Heart left ventricle (tissue), 16 donors: ENCODE results near the gene RNASET2. TPM values are rescaled to one million over a fixed set of nuclear protein-coding genes. Genes with fewer than 3 reads are reported as not detected.

Source experiments
- ATAC-seq, 4 donors: fragments of 200-7000 bp; cut with Tn5 transposase; one replicate each; pipeline ENCODE4 v1.9.1; 2020 to 2022; ENCODE audit warnings: moderate library complexity in 4 of 4, mild to moderate bottlenecking in 3 of 4, moderate number of reproducible peaks in 1 of 4
- DNase-seq, 5 donors: peaks; one replicate each; pipeline ENCODE4 v3.0.0-alpha.2; 2020
- H3K27ac ChIP-seq, 12 donors: fragments of 200-600 bp; sonication (generic) in 4 of 12; one replicate each; pipeline versions ENCODE4 v1.5.0 to v1.8.0; 2016 to 2022; ENCODE audit warnings: mild to moderate bottlenecking in 2 of 12
- H3K27me3 ChIP-seq, 9 donors: fragments of 200-600 bp; sonication (generic) in 2 of 9; one replicate each; pipeline versions ENCODE4 v1.5.1 to v1.8.0; 2016 to 2022; ENCODE audit warnings: mild to moderate bottlenecking in 3 of 9
- H3K36me3 ChIP-seq, 9 donors: fragments of 200-600 bp; sonication (generic) in 2 of 9; one replicate each; pipeline versions ENCODE4 v1.5.0 to v1.8.0; 2018 to 2022; ENCODE audit warnings: mild to moderate bottlenecking in 2 of 9
- H3K4me1 ChIP-seq, 12 donors: fragments of 200-600 bp; sonication (generic) in 4 of 12; one replicate each; pipeline versions ENCODE4 v1.5.0 to v1.8.0; 2016 to 2022; ENCODE audit warnings: mild to moderate bottlenecking in 3 of 12
- H3K4me3 ChIP-seq, 12 donors: fragments of 200-600 bp; sonication (generic) in 4 of 12; one replicate each; pipeline versions ENCODE4 v1.5.0 to v1.8.0; 2017 to 2022; ENCODE audit warnings: mild to moderate bottlenecking in 9 of 12, moderate library complexity in 4 of 12
- H3K9me3 ChIP-seq, 12 donors: fragments of 200-600 bp; sonication (generic) in 4 of 12; one replicate each; pipeline versions ENCODE4 v1.5.0 to v1.8.0; 2016 to 2022; ENCODE audit warnings: mild to moderate bottlenecking in 1 of 12
- CTCF ChIP-seq, 12 donors: fragments of 200-600 bp; sonication (generic) in 4 of 12; IDR thresholded peaks; one replicate each; pipeline versions ENCODE4 v1.5.0 to v1.8.0; 2018 to 2022; ENCODE audit warnings: antibody characterized with exemption in 12 of 12, mild to moderate bottlenecking in 5 of 12
- POLR2A ChIP-seq, 2 donors: fragments of 450-650 bp; IDR thresholded peaks; one replicate each; pipeline ENCODE4 v1.6.1; 2017; ENCODE audit warnings: antibody characterized with exemption in 2 of 2, mild to moderate bottlenecking in 2 of 2, moderate library complexity in 2 of 2
- WGBS, 4 donors: extraction: QIAGEN DNeasy Blood & Tissue Kit in 2 of 4; methylation state at CpG; one replicate each; pipeline versions ENCODE4 v1.1.5 to v1.1.7; 2013 to 2018; 5-methylcytosine and 5-hydroxymethylcytosine counted together
- intact Hi-C, 10 donors: fragments of 100-400 bp; cut with DNase I; formaldehyde crosslinking; loops; one replicate each; pipeline versions ENCODE4 v1.11.1 to v1.14.2; 2022
- polyA plus RNA-seq, 2 donors: library from polyadenylated mRNA; stranded (reverse); fragments of 200-250 nt; gene quantifications; one replicate each; pipeline ENCODE4 v1.2.3, GENCODE V29; 2013
- total RNA-seq, 9 donors: library from RNA; depleted of rRNA in 2 of 9; stranded (reverse); fragments of >200 nt in 2 of 9; fragmentation: NEBNext Ultra II Directional in 3 of 9; extraction: Animal tissue kit (Norgen Biotek cat#: 25700) in 3 of 9; gene quantifications; one replicate each; pipeline versions ENCODE4 v1.1.0 to v1.2.4, GENCODE V29; 2016 to 2023
- donor health status: ischemic (EF 13 %, LVEDD 7.1; RV severe dilation, severe dysfunction).
- donor health status: healthy with polysubstance abuse.
- donor health status: DM: no; HTN: yes; CAD: no.
- donor health status: DM: no; HTN: no; CAD: no.
- donor health status: ischemic (EF 25% LVEDD 6.9; RV normal size, moderate dysfunction).
- donor health status: ischemic (EF 25% LVEDD 5.7; RV mildly dilated, moderate dysfunction).
- donor health status: healthy.
- donor health status: DM: yes; HTN: yes; CAD: no.
- donor health status: ischemic (EF 35%, LVEDD 5.7; RV mildly dilated, moderate dysfunction).
- donor health status: nonischemic (EF 11% LVEDD 7.7; RV severe dilation, severe dysfunction).
- donor health status: DM: yes; HTN: yes; CAD: no.
- donor health status: PGD.
- donor health status: ischemic (EF 29% LVEDD 5.4; RV normal size, mild dysfunction).
- donor health status: nonischemic (EF 23%, LVEDD 6.1; RV moderate dilation, normal function).

The RNASET2 gene
- total and polyA plus RNA-seq, 11 donors = 5.7 to 76.0 (median 13.5) TPM

- no peak for ATAC-seq
- Histone ChIP-seq H3K9me3 (no peaks in the 10 kb centered on the region), H3K27ac (no peak overlapping the region), H3K36me3 (peaks cover 0 to 80% (median 12%) of the 10 kb centered on the region in 9 donors), H3K27me3 (no peaks in the 10 kb centered on the region), H3K4me1 (peaks cover 0 to 28% (median 7%) of the 10 kb centered on the region in 12 donors), H3K4me3 (no peak overlapping the region)
- intact Hi-C loops = no loop called here
- WGBS, 4 donors = 95 to 98% (median 97%) methylated on average over 14 of the region's 14 CpGs
- no peak for TF ChIP-seq POLR2A (IDR thresholded peaks at IDR 0.05)
- no peak for TF ChIP-seq CTCF (IDR thresholded peaks at IDR 0.05)
- no peak for DNase-seq
These were observed 24.9 kb downstream of the RNASET2 start for GRCh38 chr6:166931426-166931970.

GRCh38 chr6:166930354-166930891 lies 25.9 kb downstream of the RNASET2 start:
- Histone ChIP-seq H3K27me3 (no peaks in the 10 kb centered on the region), H3K27ac (no peak overlapping the region), H3K4me3 (no peak overlapping the region), H3K36me3 (peaks cover 0 to 69% (median 12%) of the 10 kb centered on the region in 9 donors), H3K9me3 (no peaks in the 10 kb centered on the region), H3K4me1 (peaks cover 0 to 28% (median 8%) of the 10 kb centered on the region in 12 donors)
- intact Hi-C loops = no loop called here
- TF ChIP-seq POLR2A (IDR thresholded peaks at IDR 0.05) = no peak
- no peak for TF ChIP-seq CTCF (IDR thresholded peaks at IDR 0.05)
- 82 to 98% (median 95%) methylated on average over 4 of the region's 4 CpGs for WGBS, 4 donors
- no peak for DNase-seq
- ATAC-seq = peak in 1 of 4 donors; percentile 23

- no peaks in the 10 kb centered on the region for H3K27me3 ChIP-seq
- WGBS, 4 donors = 53 to 66% (median 56%) methylated on average over 9 of the region's 9 CpGs
- H3K36me3 ChIP-seq = peaks cover 0 to 62% (median 10%) of the 10 kb centered on the region in 9 donors
- no peaks in the 10 kb centered on the region for H3K9me3 ChIP-seq
- TF ChIP-seq POLR2A (IDR thresholded peaks at IDR 0.05) (no peak), CTCF (IDR thresholded peaks at IDR 0.05) (peak in 2 of 12 donors; percentile 12 to 21)
- intact Hi-C loops = loop anchor here in 2 of 10 donors (2.0 to 10.0 kb wide), 2 partner anchors 21 to 65 kb away; no protein-coding TSS in a partner anchor
- H3K27ac ChIP-seq = peak overlapping the region in 8 of 12 donors; percentile 73 to 90 (median 81)
- peak overlapping the region in 1 of 12 donors; percentile 3 for H3K4me3 ChIP-seq
- peaks cover 0 to 28% (median 8%) of the 10 kb centered on the region in 12 donors for H3K4me1 ChIP-seq
- ATAC-seq (peak in 1 of 4 donors; percentile 29), DNase-seq (no peak)
These were observed 26.7 kb downstream of the RNASET2 start for GRCh38 chr6:166929542-166930189.
